ENCODE results near the gene GUCY1B1. TPM values are rescaled to one million over a fixed set of nuclear protein-coding genes. Genes with fewer than 3 reads are reported as not detected.

Gene GUCY1B1
- total and polyA plus RNA-seq, 2 donors, result 5.5 to 7.2 TPM

DNA sequence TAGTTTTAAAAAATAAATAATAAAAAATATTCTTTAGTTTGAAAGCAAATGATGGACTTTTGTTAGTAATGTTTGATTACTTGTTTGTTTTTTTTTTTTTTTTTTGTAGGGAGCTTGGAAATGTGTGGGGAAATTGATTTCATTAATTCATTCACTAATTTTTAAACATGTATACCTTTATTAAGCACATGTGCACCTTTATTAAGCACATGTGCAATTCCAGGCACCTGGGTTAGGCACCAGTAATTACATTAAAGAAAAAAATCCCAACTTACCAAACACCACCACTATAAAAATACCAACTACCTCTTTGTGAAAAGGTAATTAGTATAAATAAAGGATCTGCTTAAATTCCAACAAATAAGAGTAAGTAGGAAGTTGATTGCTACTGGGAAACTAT is 9.5 kb downstream of the GUCY1B1 start:
- H3K4me1 ChIP-seq (ENCODE audit: control insufficient read depth in 2 of 2, insufficient read depth in 2 of 2, low read length in 2 of 2), result no peaks in the 10 kb centered on the region
- H3K27ac ChIP-seq (ENCODE audit: low read depth in 1 of 2, low read length in 1 of 2), result no peak overlapping the region
- no peaks in the 10 kb centered on the region for H3K27me3 ChIP-seq (ENCODE audit: control insufficient read depth in 2 of 2, insufficient read depth in 1 of 2, low read length in 1 of 2)
- H3K4me3 ChIP-seq (ENCODE audit: low read length in 2 of 2), result no peak overlapping the region
- no peaks in the 10 kb centered on the region for H3K9me3 ChIP-seq (ENCODE audit: control insufficient read depth in 2 of 2, insufficient read depth in 1 of 2, low read length in 1 of 2)
- H3K36me3 ChIP-seq (ENCODE audit: control insufficient read depth in 2 of 2, insufficient read depth in 2 of 2, low read length in 1 of 2), result no peaks in the 10 kb centered on the region
- DNase-seq (ENCODE audit: low read depth in 6 of 9, low spot score in 9 of 9), result no peak

DNA sequence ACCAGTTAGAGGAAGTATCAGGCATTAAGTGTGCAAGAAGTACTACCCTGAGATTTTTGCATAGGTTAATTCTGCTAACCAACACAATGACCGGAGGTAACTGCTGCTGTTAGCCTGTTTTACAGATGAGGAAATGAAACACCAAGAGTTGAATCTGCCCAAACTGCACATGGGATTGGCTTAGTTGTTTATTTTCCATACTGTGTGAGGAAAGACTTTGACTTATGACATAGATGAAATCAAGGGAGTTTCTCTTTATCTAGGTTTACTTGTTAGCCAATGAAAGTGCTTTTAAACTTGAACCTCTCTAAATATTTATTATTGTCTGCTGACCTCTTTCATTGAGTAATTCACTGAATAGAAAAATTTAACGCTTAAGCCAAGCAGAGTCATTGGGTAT is 10.3 kb downstream of the GUCY1B1 start:
- no peaks in the 10 kb centered on the region for H3K4me1 ChIP-seq (ENCODE audit: control insufficient read depth in 2 of 2, insufficient read depth in 2 of 2, low read length in 2 of 2)
- H3K27me3 ChIP-seq (ENCODE audit: control insufficient read depth in 2 of 2, insufficient read depth in 1 of 2, low read length in 1 of 2), result no peaks in the 10 kb centered on the region
- H3K36me3 ChIP-seq (ENCODE audit: control insufficient read depth in 2 of 2, insufficient read depth in 2 of 2, low read length in 1 of 2), result no peaks in the 10 kb centered on the region
- H3K4me3 ChIP-seq (ENCODE audit: low read length in 2 of 2), result no peak overlapping the region
- no peak overlapping the region for H3K27ac ChIP-seq (ENCODE audit: low read depth in 1 of 2, low read length in 1 of 2)
- no peak for DNase-seq (ENCODE audit: low read depth in 6 of 9, low spot score in 9 of 9)
- WGBS, result 95% methylated on average over 2 of the region's 2 CpGs
- H3K9me3 ChIP-seq (ENCODE audit: control insufficient read depth in 2 of 2, insufficient read depth in 1 of 2, low read length in 1 of 2), result no peaks in the 10 kb centered on the region

DNA sequence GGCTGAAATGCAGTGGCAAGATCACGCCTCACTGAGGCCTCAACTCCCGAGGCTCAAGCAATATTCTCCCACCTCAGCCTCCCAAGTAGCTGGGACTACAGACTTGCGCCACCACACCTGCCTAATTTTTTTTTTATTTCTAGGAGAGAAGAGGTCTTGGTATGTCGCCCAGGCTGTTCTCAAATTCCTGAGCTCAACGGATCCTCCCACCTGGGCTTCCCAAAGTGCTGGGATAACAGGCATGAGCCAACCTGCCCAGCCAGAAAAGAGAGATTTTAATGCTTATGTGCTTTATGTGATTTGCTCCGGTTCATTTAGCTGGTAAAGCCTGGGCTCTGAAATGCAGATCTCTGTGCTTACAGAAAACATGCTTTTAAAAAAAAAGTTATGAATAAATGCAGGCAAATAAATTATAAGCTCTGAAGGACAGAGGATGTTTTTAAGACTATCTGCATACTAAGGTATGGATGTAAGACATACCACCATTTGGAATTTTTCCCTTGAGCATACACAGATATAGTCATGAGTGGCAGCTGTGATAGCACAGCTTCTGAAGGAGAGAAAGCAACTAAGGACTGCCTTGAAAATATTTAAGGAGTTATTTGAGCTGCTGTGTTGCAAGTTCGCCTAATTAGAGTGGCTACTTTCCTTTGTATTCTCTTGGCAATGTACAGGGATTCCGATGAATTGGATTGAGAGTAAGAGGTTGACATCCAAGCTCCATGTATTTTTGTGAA is 13.8 kb downstream of the GUCY1B1 start:
- no peaks in the 10 kb centered on the region for H3K27me3 ChIP-seq (ENCODE audit: control insufficient read depth in 2 of 2, insufficient read depth in 1 of 2, low read length in 1 of 2)
- no peak overlapping the region for H3K4me3 ChIP-seq (ENCODE audit: low read length in 2 of 2)
- DNase-seq (ENCODE audit: low read depth in 6 of 9, low spot score in 9 of 9), result no peak
- no peak overlapping the region for H3K27ac ChIP-seq (ENCODE audit: low read depth in 1 of 2, low read length in 1 of 2)
- H3K36me3 ChIP-seq (ENCODE audit: control insufficient read depth in 2 of 2, insufficient read depth in 2 of 2, low read length in 1 of 2), result peaks cover 0 to 5% of the 10 kb centered on the region in 2 donors
- 96% methylated on average over 8 of the region's 8 CpGs for WGBS
- no peaks in the 10 kb centered on the region for H3K9me3 ChIP-seq (ENCODE audit: control insufficient read depth in 2 of 2, insufficient read depth in 1 of 2, low read length in 1 of 2)
- no peaks in the 10 kb centered on the region for H3K4me1 ChIP-seq (ENCODE audit: control insufficient read depth in 2 of 2, insufficient read depth in 2 of 2, low read length in 2 of 2)

DNA sequence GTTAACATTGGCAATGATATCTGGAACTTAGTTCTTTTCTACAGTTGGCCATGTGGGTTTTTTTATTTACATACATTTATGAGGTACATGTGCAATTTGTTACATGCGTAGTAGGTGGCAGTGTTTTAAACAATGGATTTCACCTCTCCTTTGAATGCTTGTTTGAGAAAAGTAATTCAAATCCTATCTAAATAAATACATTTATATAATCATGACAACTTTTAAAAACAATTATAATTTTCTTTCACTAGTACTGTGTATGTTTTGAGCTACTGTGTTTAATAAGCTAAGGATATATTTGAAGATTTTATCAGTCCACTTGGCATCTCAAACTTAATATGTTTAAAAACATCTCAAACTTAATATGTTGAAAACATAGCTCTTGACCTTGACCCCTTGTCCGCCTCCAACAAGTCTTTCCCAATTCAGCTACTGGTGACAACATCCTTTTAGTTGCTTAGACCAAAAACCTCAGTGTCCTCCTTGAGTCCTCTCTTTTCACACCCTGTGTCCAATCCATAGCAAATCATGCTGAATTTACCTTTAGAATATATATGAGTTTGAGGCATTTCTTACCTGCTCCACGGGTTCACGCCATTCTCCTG is 14.5 kb downstream of the GUCY1B1 start:
- no peak for DNase-seq (ENCODE audit: low read depth in 6 of 9, low spot score in 9 of 9)
- no peaks in the 10 kb centered on the region for H3K9me3 ChIP-seq (ENCODE audit: control insufficient read depth in 2 of 2, insufficient read depth in 1 of 2, low read length in 1 of 2)
- 98% methylated on average over 4 of the region's 4 CpGs for WGBS
- no peak overlapping the region for H3K4me3 ChIP-seq (ENCODE audit: low read length in 2 of 2)
- H3K36me3 ChIP-seq (ENCODE audit: control insufficient read depth in 2 of 2, insufficient read depth in 2 of 2, low read length in 1 of 2), result peaks cover 0 to 5% of the 10 kb centered on the region in 2 donors
- H3K27ac ChIP-seq (ENCODE audit: low read depth in 1 of 2, low read length in 1 of 2), result no peak overlapping the region
- H3K27me3 ChIP-seq (ENCODE audit: control insufficient read depth in 2 of 2, insufficient read depth in 1 of 2, low read length in 1 of 2), result no peaks in the 10 kb centered on the region
- H3K4me1 ChIP-seq (ENCODE audit: control insufficient read depth in 2 of 2, insufficient read depth in 2 of 2, low read length in 2 of 2), result no peaks in the 10 kb centered on the region

DNA sequence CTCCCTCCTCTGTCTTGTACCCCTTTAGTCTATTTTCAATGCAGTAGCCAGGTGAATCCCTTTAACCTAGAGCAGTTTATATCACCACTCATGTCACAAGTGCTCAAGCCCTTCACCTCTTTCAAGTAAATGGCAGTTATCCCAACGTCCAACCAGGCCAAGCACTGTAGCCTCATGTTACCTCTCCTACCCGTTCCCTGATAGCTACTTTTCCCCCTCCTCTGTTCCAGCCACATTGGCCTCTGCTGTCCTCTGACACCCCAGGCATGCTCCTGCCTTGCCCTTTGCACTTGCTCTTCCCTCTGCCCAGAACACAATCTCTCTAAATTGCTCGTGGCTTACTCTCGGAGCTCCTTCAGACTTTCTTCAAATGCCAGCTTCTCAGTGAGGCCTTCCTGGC is 15.2 kb downstream of the GUCY1B1 start:
- H3K27me3 ChIP-seq (ENCODE audit: control insufficient read depth in 2 of 2, insufficient read depth in 1 of 2, low read length in 1 of 2), result no peaks in the 10 kb centered on the region
- H3K27ac ChIP-seq (ENCODE audit: low read depth in 1 of 2, low read length in 1 of 2), result no peak overlapping the region
- H3K4me3 ChIP-seq (ENCODE audit: low read length in 2 of 2), result no peak overlapping the region
- peaks cover 0 to 5% of the 10 kb centered on the region in 2 donors for H3K36me3 ChIP-seq (ENCODE audit: control insufficient read depth in 2 of 2, insufficient read depth in 2 of 2, low read length in 1 of 2)
- 96% methylated on average over 4 of the region's 4 CpGs for WGBS
- H3K4me1 ChIP-seq (ENCODE audit: control insufficient read depth in 2 of 2, insufficient read depth in 2 of 2, low read length in 2 of 2), result no peaks in the 10 kb centered on the region
- no peaks in the 10 kb centered on the region for H3K9me3 ChIP-seq (ENCODE audit: control insufficient read depth in 2 of 2, insufficient read depth in 1 of 2, low read length in 1 of 2)
- DNase-seq (ENCODE audit: low read depth in 6 of 9, low spot score in 9 of 9), result no peak

DNA sequence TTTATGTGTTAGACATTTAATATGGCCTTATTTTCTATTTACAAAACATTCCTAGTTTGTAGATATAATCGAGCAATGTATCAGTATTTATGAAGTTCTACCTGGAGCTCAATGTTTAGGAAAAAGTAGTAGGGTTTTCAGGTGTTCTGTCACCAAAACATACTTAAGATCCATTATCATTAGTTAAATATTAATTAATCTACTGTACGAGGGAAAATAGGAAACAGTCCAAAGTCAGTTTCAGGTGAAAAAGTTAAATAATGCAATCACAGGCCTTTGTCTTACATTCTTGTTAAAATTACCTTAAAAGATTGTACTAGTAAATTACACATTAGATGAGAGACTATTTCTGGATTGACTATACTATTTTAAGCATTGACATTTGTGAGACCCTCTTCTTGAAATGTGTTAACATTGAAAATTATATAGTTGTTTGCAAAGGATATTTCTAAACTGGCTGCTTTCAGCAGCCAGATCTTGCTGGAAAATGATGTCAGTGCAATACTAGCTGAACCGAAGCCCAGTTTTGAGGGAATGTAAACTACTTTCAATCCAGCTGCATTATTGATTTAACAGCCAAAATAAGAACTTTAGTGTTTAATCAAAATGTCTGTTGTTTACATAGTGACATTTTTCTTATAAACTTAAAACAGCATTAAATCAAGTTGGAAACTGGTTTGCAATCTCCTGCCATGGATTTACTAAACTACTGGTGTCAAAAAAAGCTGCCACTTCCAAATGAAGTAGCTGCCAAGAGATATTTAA is 19.3 kb downstream of the GUCY1B1 start:
- Histone ChIP-seq H3K4me1 (ENCODE audit: control insufficient read depth in 2 of 2, insufficient read depth in 2 of 2, low read length in 2 of 2) (no peaks in the 10 kb centered on the region), H3K36me3 (ENCODE audit: control insufficient read depth in 2 of 2, insufficient read depth in 2 of 2, low read length in 1 of 2) (peaks cover 0 to 5% of the 10 kb centered on the region in 2 donors), H3K27ac (ENCODE audit: low read depth in 1 of 2, low read length in 1 of 2) (no peak overlapping the region), H3K4me3 (ENCODE audit: low read length in 2 of 2) (no peak overlapping the region), H3K9me3 (ENCODE audit: control insufficient read depth in 2 of 2, insufficient read depth in 1 of 2, low read length in 1 of 2) (no peaks in the 10 kb centered on the region), H3K27me3 (ENCODE audit: control insufficient read depth in 2 of 2, insufficient read depth in 1 of 2, low read length in 1 of 2) (no peaks in the 10 kb centered on the region)
- WGBS, result 96% methylated on average over 3 of the region's 3 CpGs
- DNase-seq (ENCODE audit: low read depth in 6 of 9, low spot score in 9 of 9), result no peak

DNA sequence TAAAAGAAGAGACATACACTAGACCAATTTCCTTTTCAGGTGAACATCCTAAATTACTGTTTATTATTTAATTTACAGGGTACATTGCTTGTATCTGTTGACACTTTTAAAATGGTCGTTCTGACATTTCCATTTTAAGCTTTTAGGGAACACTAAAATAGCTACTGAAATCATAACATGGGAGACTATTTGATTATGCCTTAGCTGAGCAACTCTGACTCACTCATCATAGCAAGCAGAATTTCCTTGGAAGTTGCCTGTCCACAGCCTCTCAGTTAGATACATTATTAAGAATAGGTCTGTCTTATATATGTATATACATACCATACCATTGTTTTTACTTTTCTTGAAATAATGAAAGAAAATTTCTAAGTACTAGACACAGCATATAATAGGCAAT is 22.0 kb downstream of the GUCY1B1 start:
- H3K36me3 ChIP-seq (ENCODE audit: control insufficient read depth in 2 of 2, insufficient read depth in 2 of 2, low read length in 1 of 2), result no peaks in the 10 kb centered on the region
- WGBS, result 97% methylated on average over 1 of the region's 1 CpG
- no peaks in the 10 kb centered on the region for H3K9me3 ChIP-seq (ENCODE audit: control insufficient read depth in 2 of 2, insufficient read depth in 1 of 2, low read length in 1 of 2)
- H3K27ac ChIP-seq (ENCODE audit: low read depth in 1 of 2, low read length in 1 of 2), result no peak overlapping the region
- no peak for DNase-seq (ENCODE audit: low read depth in 6 of 9, low spot score in 9 of 9)
- H3K4me3 ChIP-seq (ENCODE audit: low read length in 2 of 2), result no peak overlapping the region
- H3K27me3 ChIP-seq (ENCODE audit: control insufficient read depth in 2 of 2, insufficient read depth in 1 of 2, low read length in 1 of 2), result no peaks in the 10 kb centered on the region
- H3K4me1 ChIP-seq (ENCODE audit: control insufficient read depth in 2 of 2, insufficient read depth in 2 of 2, low read length in 2 of 2), result no peaks in the 10 kb centered on the region

DNA sequence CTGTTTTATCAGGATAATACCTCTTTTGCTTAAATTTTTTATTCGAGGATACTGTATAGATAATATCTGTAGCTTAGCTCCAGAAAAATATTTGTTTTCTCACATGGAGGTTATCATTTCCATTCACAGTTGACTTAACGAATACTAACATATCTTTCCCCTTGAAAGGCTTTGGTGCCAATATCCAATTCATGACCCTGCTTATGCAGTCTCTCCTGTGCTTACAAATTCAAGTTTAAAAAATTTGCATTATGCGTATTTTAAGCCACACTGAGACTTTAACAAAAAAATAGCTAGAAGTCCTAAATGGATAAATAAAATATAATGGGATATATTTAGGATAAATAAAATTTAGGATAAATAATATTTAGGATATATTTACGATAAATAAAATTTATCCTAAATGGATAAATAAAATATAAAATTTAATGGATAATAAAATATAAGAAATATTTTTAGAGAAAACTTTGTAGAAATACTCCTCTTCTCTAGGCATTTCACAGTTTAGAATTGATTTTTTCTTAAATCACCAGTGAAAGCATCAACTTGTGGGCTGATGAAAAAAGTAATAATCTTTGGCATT is 22.5 kb downstream of the GUCY1B1 start:
- Histone ChIP-seq H3K36me3 (ENCODE audit: control insufficient read depth in 2 of 2, insufficient read depth in 2 of 2, low read length in 1 of 2) (no peaks in the 10 kb centered on the region), H3K4me3 (ENCODE audit: low read length in 2 of 2) (no peak overlapping the region), H3K27ac (ENCODE audit: low read depth in 1 of 2, low read length in 1 of 2) (no peak overlapping the region), H3K27me3 (ENCODE audit: control insufficient read depth in 2 of 2, insufficient read depth in 1 of 2, low read length in 1 of 2) (no peaks in the 10 kb centered on the region), H3K9me3 (ENCODE audit: control insufficient read depth in 2 of 2, insufficient read depth in 1 of 2, low read length in 1 of 2) (no peaks in the 10 kb centered on the region), H3K4me1 (ENCODE audit: control insufficient read depth in 2 of 2, insufficient read depth in 2 of 2, low read length in 2 of 2) (no peaks in the 10 kb centered on the region)
- 98% methylated on average over 4 of the region's 4 CpGs for WGBS
- DNase-seq (ENCODE audit: low read depth in 6 of 9, low spot score in 9 of 9), result no peak

DNA sequence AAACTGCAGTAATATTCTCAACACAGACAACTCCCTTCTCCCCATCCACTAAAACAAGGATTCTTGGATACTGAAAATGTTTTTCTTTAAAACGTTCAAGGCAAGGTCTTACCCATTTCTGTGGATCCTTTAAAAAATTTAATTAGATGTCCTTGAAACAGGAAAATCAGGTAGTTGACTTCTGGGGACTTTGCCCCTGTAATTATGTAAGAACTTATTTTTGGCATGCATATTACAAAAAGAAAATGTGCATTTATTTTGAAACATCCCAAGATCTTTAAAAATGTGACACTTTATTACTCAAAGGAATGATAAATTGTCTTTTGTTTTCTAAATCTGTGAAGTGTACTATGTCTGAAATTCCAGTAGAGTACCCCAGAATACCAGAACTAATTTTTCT is 25.8 kb downstream of the GUCY1B1 start:
- 90% methylated on average over 1 of the region's 1 CpG for WGBS
- H3K4me3 ChIP-seq (ENCODE audit: low read length in 2 of 2), result no peak overlapping the region
- H3K27ac ChIP-seq (ENCODE audit: low read depth in 1 of 2, low read length in 1 of 2), result no peak overlapping the region
- H3K27me3 ChIP-seq (ENCODE audit: control insufficient read depth in 2 of 2, insufficient read depth in 1 of 2, low read length in 1 of 2), result no peaks in the 10 kb centered on the region
- H3K36me3 ChIP-seq (ENCODE audit: control insufficient read depth in 2 of 2, insufficient read depth in 2 of 2, low read length in 1 of 2), result no peaks in the 10 kb centered on the region
- no peaks in the 10 kb centered on the region for H3K4me1 ChIP-seq (ENCODE audit: control insufficient read depth in 2 of 2, insufficient read depth in 2 of 2, low read length in 2 of 2)
- DNase-seq (ENCODE audit: low read depth in 6 of 9, low spot score in 9 of 9), result no peak
- H3K9me3 ChIP-seq (ENCODE audit: control insufficient read depth in 2 of 2, insufficient read depth in 1 of 2, low read length in 1 of 2), result no peaks in the 10 kb centered on the region

Measured in thymus (tissue), 11 donors.